B cell (primary cell): ENCODE results near the gene NHSL1. TPM values are rescaled to one million over a fixed set of nuclear protein-coding genes. Genes with fewer than 3 reads are reported as not detected.

Experiments used
- ATAC-seq: fragments of 200-7000 bp; cut with Tn5 transposase; one replicate; pipeline ENCODE4 v1.10.0; 2021; ENCODE audit warnings: low read depth, mild to moderate bottlenecking, moderate number of reproducible peaks, moderate library complexity
- CTCF ChIA-PET: fragments of 350-600 bp; sonication (Branson Sonifier 250); formaldehyde crosslinking; loops from one replicate; lab custom pipeline; 2021; ENCODE audit warnings: antibody characterized with exemption, inconsistent platforms; lab: Charles Lee
- POLR2A ChIA-PET: fragments of 350-600 bp; sonication (Branson Sonifier 250); formaldehyde crosslinking; loops from one replicate; lab custom pipeline; 2021; ENCODE audit warnings: antibody characterized with exemption; lab: Charles Lee
- DNase-seq: peaks from one replicate; pipeline ENCODE4 v3.0.0; 2013
- H2AFZ ChIP-seq: 2 replicates; pipeline ENCODE4 v1.6.1; 2012; ENCODE audit warnings: mild to moderate bottlenecking, low read depth, low read length; ENCODE audit not compliant: insufficient read depth, poor library complexity, severe bottlenecking
- H3K27ac ChIP-seq, 2 donors: 1 replicate in 1 of 2; 2 replicates in 1 of 2; pipeline ENCODE4 v1.5.1; 2012 to 2013; ENCODE audit warnings: low read length in 2 of 2, mild to moderate bottlenecking in 2 of 2, moderate library complexity in 1 of 2
- H3K27me3 ChIP-seq, 4 experiments: fragments of 200-600 bp in 1 of 4; sonication (generic) in 1 of 4; replicated peaks in 1 of 4; 1 replicate in 2 of 4; 2 replicates in 2 of 4; pipeline versions ENCODE4 v1.6.1 to v1.7.0; 2013 to 2016; ENCODE audit warnings: low read length in 3 of 4, mild to moderate bottlenecking in 2 of 4, mixed read lengths in 1 of 4, moderate library complexity in 1 of 4; ENCODE audit not compliant: insufficient read depth in 4 of 4, control insufficient read depth in 3 of 4; ENCODE audit errors: control extremely low read depth in 1 of 4
- H3K36me3 ChIP-seq, 2 experiments: replicated peaks in 1 of 2; 1 replicate in 1 of 2; 2 replicates in 1 of 2; pipeline versions ENCODE4 v1.6.1 to v1.7.1; 2013; ENCODE audit warnings: low read length in 1 of 2; ENCODE audit not compliant: insufficient read depth in 2 of 2, control insufficient read depth in 1 of 2; ENCODE audit errors: control extremely low read depth in 1 of 2, extremely low read depth in 1 of 2
- H3K4me1 ChIP-seq, 2 donors: fragments of 200-600 bp in 1 of 2; sonication (generic) in 1 of 2; 1 replicate in 1 of 2; 2 replicates in 1 of 2; pipeline versions ENCODE4 v1.5.1 to v1.6.1; 2013 to 2017; ENCODE audit warnings: low read length in 2 of 2; ENCODE audit not compliant: control insufficient read depth in 2 of 2, insufficient read depth in 2 of 2
- H3K4me2 ChIP-seq: replicated peaks from 2 replicates; pipeline ENCODE3; 2012; ENCODE audit warnings: mild to moderate bottlenecking, low read depth, low read length; ENCODE audit not compliant: poor library complexity, severe bottlenecking
- H3K4me3 ChIP-seq, 5 experiments: fragments of 200-600 bp in 1 of 5; sonication (generic) in 1 of 5; 1 replicate in 3 of 5; 2 replicates in 2 of 5; pipeline versions ENCODE4 v1.5.1 to v1.7.0; 2011 to 2016; ENCODE audit warnings: low read length in 4 of 5, mild to moderate bottlenecking in 4 of 5, low read depth in 2 of 5, control low read depth in 1 of 5, moderate library complexity in 1 of 5; ENCODE audit not compliant: insufficient read depth in 1 of 5; ENCODE audit errors: control extremely low read depth in 1 of 5, extremely low read depth in 1 of 5
- H3K79me2 ChIP-seq: fragments of 200-600 bp; sonication (generic); one replicate; pipeline ENCODE4 v1.6.0; 2016; ENCODE audit warnings: low read length; ENCODE audit not compliant: control insufficient read depth, insufficient read depth
- H3K9ac ChIP-seq: fragments of 200-600 bp; sonication (generic); 2 replicates; pipeline ENCODE4 v1.6.1; 2017; ENCODE audit warnings: mild to moderate bottlenecking, low read length, moderate library complexity
- H3K9me3 ChIP-seq, 3 donors: one replicate each; pipeline versions ENCODE4 v1.6.1 to v1.7.1; 2013; ENCODE audit warnings: low read length in 2 of 3; ENCODE audit not compliant: control insufficient read depth in 2 of 3, insufficient read depth in 1 of 3; ENCODE audit errors: control extremely low read depth in 1 of 3
- H4K20me1 ChIP-seq: 2 replicates; pipeline ENCODE4 v1.6.0; 2012; ENCODE audit warnings: mild to moderate bottlenecking, low read length; ENCODE audit not compliant: insufficient read depth, control insufficient read depth, poor library complexity, severe bottlenecking
- H3K27ac Mint-ChIP-seq: one replicate; pipeline ENCODE4 v1.8.0; 2021; ENCODE audit warnings: mixed read lengths
- H3K27me3 Mint-ChIP-seq: one replicate; pipeline ENCODE4 v1.8.0; 2021; ENCODE audit warnings: mixed read lengths
- H3K4me1 Mint-ChIP-seq: one replicate; pipeline ENCODE4 v1.8.0; 2021; ENCODE audit warnings: mixed read lengths
- H3K4me3 Mint-ChIP-seq: one replicate; pipeline ENCODE4 v1.8.0; 2021; ENCODE audit warnings: mixed read lengths
- H3K9me3 Mint-ChIP-seq: one replicate; pipeline ENCODE4 v1.8.0; 2022; ENCODE audit warnings: mixed read lengths; ENCODE audit not compliant: insufficient read depth
- CTCF ChIP-seq: fragments of 200-600 bp; IDR thresholded peaks from one replicate; pipeline ENCODE4 v1.8.0; 2022; ENCODE audit warnings: antibody characterized with exemption, mild to moderate bottlenecking
- EZH2 ChIP-seq: IDR thresholded peaks from 2 replicates; pipeline ENCODE4 v1.6.1; 2012; ENCODE audit warnings: borderline replicate concordance, low read depth, mild to moderate bottlenecking, moderate library complexity, low read length; ENCODE audit not compliant: insufficient read depth, poor library complexity, severe bottlenecking
- WGBS: methylation state at CpG from one replicate; pipeline ENCODE4 v1.1.5; 2013; ENCODE audit warnings: missing lambda C conversion rate; ENCODE audit not compliant: insufficient coverage; 5-methylcytosine and 5-hydroxymethylcytosine counted together
- intact Hi-C: fragments of 100-400 bp; cut with micrococcal nuclease; formaldehyde crosslinking; loops from one replicate; pipeline ENCODE4 v1.10.0; 2022
- polyA minus RNA-seq: library from RNA; depleted of rRNA, polyadenylated mRNA; stranded (reverse); fragments of >200 nt; gene quantifications from 2 replicates; pipeline ENCODE4 v1.2.3, GENCODE V29; 2012
- polyA plus RNA-seq: library from polyadenylated mRNA; depleted of rRNA; stranded (reverse); fragments of >200 nt; gene quantifications from 2 replicates; pipeline ENCODE4 v1.2.3, GENCODE V29; 2012
- total RNA-seq, 2 donors: library from RNA; stranded (reverse); fragments of 120-200 nt in 1 of 2; gene quantifications; 1 replicate in 1 of 2; 2 replicates in 1 of 2; pipeline versions ENCODE4 v1.2.3 to v1.2.4, GENCODE V29; 2013 to 2022

Gene NHSL1
- total RNA-seq, result 0.10 and 0.39 TPM in 2 replicates
- 0.58 TPM for total RNA-seq (2013)
- 0.04 and 0.14 TPM in 2 replicates for polyA plus RNA-seq
- polyA minus RNA-seq, result 0.07 TPM in 1 of 2 replicates, not detected in the other

GRCh38 chr6:138499303-138500018, at the start of gene NHSL1:
TSS of gene NHSL1 (minus strand) at chr6:138499494. CDS start at chr6:138499290, 204 bp downstream.
- Histone ChIP-seq H3K9me3 (no peaks in the 10 kb centered on the region), H3K4me2 (peak within 1 kb of the TSS; percentile 70), H2AFZ (peak within 1 kb of the TSS; percentile 50), H3K79me2 (no peaks in the 10 kb centered on the region), H3K4me3 (peak within 1 kb of the TSS in 4 of 5 experiments; percentile 8 to 51 (median 42)), H3K27me3 (peaks cover 0 to 3% (median 0%) of the 10 kb centered on the region in 4 experiments), H3K36me3 (no peaks in the 10 kb centered on the region), H3K4me1 (peaks cover 15 to 21% of the 10 kb centered on the region in 2 donors), H3K27ac (peak within 1 kb of the TSS in 1 of 2 donors; percentile 6), H4K20me1 (no peaks in the 10 kb centered on the region), H3K9ac (peak within 1 kb of the TSS; percentile 54)
- DNase-seq (peak; percentile 72), ATAC-seq (peak; percentile 88)
- WGBS, result 2% methylated on average over 4 of the region's 8 CpGs
- ChIA-PET CTCF (interaction anchor here (0.6 to 3.2 kb wide), 3 partner anchors 10 to 455 kb away, joined by 3 to 15 read pairs (median 15); no protein-coding TSS in a partner anchor), POLR2A (no interaction called here)
- no peak for TF ChIP-seq EZH2
- TF ChIP-seq CTCF, result no peak
- H3K4me3 Mint-ChIP-seq, result peak within 1 kb of the TSS; percentile 87
- intact Hi-C loops, result loop anchor here (2.0 kb wide), 1 partner anchor 43 kb away; no protein-coding TSS in a partner anchor
- H3K4me1 Mint-ChIP-seq, result peaks cover 18% of the 10 kb centered on the region
- H3K27ac Mint-ChIP-seq, result peak within 1 kb of the TSS; percentile 60
- H3K9me3 Mint-ChIP-seq, result no peaks in the 10 kb centered on the region
- H3K27me3 Mint-ChIP-seq, result peaks cover 18% of the 10 kb centered on the region

- 40% methylated on average over 3 of the region's 5 CpGs for WGBS
- Histone ChIP-seq H3K4me3 (no peak overlapping the region), H2AFZ (no peak overlapping the region), H3K9ac (no peak overlapping the region), H4K20me1 (no peaks in the 10 kb centered on the region), H3K27me3 (peaks cover 0 to 3% (median 0%) of the 10 kb centered on the region in 4 experiments), H3K9me3 (no peaks in the 10 kb centered on the region), H3K27ac (no peak overlapping the region), H3K79me2 (no peaks in the 10 kb centered on the region), H3K4me1 (no peaks in the 10 kb centered on the region), H3K36me3 (no peaks in the 10 kb centered on the region), H3K4me2 (no peak overlapping the region)
- DNase-seq (no peak), ATAC-seq (no peak)
- ChIA-PET POLR2A (no interaction called here), CTCF (no interaction called here)
- no peaks in the 10 kb centered on the region for H3K4me1 Mint-ChIP-seq
- H3K27me3 Mint-ChIP-seq, result peaks cover 22% of the 10 kb centered on the region
- H3K9me3 Mint-ChIP-seq, result no peaks in the 10 kb centered on the region
- TF ChIP-seq CTCF, result no peak
- no peak for TF ChIP-seq EZH2
- no peak overlapping the region for H3K4me3 Mint-ChIP-seq
- intact Hi-C loops, result no loop called here
- no peak overlapping the region for H3K27ac Mint-ChIP-seq
Measured at GRCh38 chr6:138546733-138547185, 47.5 kb upstream of the NHSL1 start.
